Muscle of leg (tissue), 11 donors: ENCODE measurements around the gene E2F1. TPM values are rescaled to one million over a fixed set of nuclear protein-coding genes. Genes with fewer than 3 reads are reported as not detected.
"Not testable (repeated sequence)": the region's sequence is repeated elsewhere in the genome, so short reads cannot be mapped to it uniquely, and the experiment has no call there.

Experiments
- DNase-seq: peaks from one replicate; pipeline ENCODE4 v3.0.0; 2013
- H3K27ac ChIP-seq: one replicate; pipeline ENCODE4 v1.5.1; 2013; ENCODE audit warnings: mild to moderate bottlenecking, low read length, control low read depth
- H3K27me3 ChIP-seq: one replicate; pipeline ENCODE4 v1.6.1; 2013; ENCODE audit warnings: low read length; ENCODE audit not compliant: control insufficient read depth, insufficient read depth
- H3K36me3 ChIP-seq: one replicate; pipeline ENCODE4 v1.6.1; 2013; ENCODE audit warnings: low read length; ENCODE audit not compliant: control insufficient read depth, insufficient read depth
- H3K4me1 ChIP-seq: one replicate; pipeline ENCODE4 v1.6.1; 2013; ENCODE audit warnings: low read length; ENCODE audit not compliant: control insufficient read depth, insufficient read depth
- H3K4me3 ChIP-seq: one replicate; pipeline ENCODE4 v1.5.1; 2013; ENCODE audit warnings: low read length, control low read depth
- H3K9me3 ChIP-seq: replicated peaks from 2 replicates; pipeline ENCODE4 v1.6.1; 2013; ENCODE audit warnings: low read depth, low read length; ENCODE audit not compliant: control insufficient read depth
- whole genome bisulfite sequencing: methylation state at CpG from one replicate; pipeline ENCODE4 v1.1.5; 2013; ENCODE audit warnings: missing lambda C conversion rate; ENCODE audit not compliant: insufficient coverage; 5-methylcytosine and 5-hydroxymethylcytosine counted together
- polyA plus RNA-seq, 8 donors: library from polyadenylated mRNA; unstranded; fragments of 120-200 nt; gene quantifications; one replicate each; pipeline versions ENCODE4 v1.2.1 to v1.2.3, GENCODE V29; 2013; ENCODE audit warnings: inconsistent platforms in 1 of 8, low replicate concordance in 1 of 8; ENCODE audit not compliant: insufficient read length in 8 of 8, insufficient read depth in 1 of 8
- total RNA-seq: library from RNA; stranded (reverse); fragments of 120-200 nt; gene quantifications from one replicate; pipeline ENCODE4 v1.2.4, GENCODE V29; 2013

The E2F1 gene
- total and polyA plus RNA-seq, 9 donors: 7.8 to 16.7 (median 12.8) TPM

GRCh38 chr20:33700696-33701441 is 14.7 kb upstream of the E2F1 start:
- H3K36me3 ChIP-seq, DNase-seq, H3K9me3 ChIP-seq, H3K4me3 ChIP-seq, H3K27ac ChIP-seq, H3K27me3 ChIP-seq: not testable (repeated sequence)
- WGBS: 94% methylated on average over 30 of the region's 45 CpGs
- peaks cover 14% of the 10 kb centered on the region for H3K4me1 ChIP-seq

- WGBS: no CpG with 5 or more reads among the region's 27 CpGs
- H3K4me3 ChIP-seq, DNase-seq: not testable (repeated sequence)
Observed at GRCh38 chr20:33698966-33699365, 12.8 kb upstream of the E2F1 start.

GRCh38 chr20:33697129-33697528 is 10.9 kb upstream of the E2F1 start:
- peak; percentile 90 for DNase-seq
- Histone ChIP-seq H3K36me3 (no peaks in the 10 kb centered on the region), H3K27me3 (no peaks in the 10 kb centered on the region), H3K27ac (peak overlapping the region; percentile 20), H3K4me3 (no peak overlapping the region), H3K4me1 (peaks cover 28% of the 10 kb centered on the region), H3K9me3 (no peaks in the 10 kb centered on the region)
- 28% methylated on average over 5 of the region's 8 CpGs for WGBS

More at GRCh38 chr20:33698966-33699365, 12.8 kb upstream of the E2F1 start:
- peaks cover 29% of the 10 kb centered on the region for H3K4me1 ChIP-seq
- not testable (repeated sequence) for H3K27ac ChIP-seq, H3K36me3 ChIP-seq, H3K9me3 ChIP-seq, H3K27me3 ChIP-seq

GRCh38 chr20:33696448-33696847 is 10.3 kb upstream of the E2F1 start:
- DNase-seq: no peak
- Histone ChIP-seq H3K4me3 (no peak overlapping the region), H3K4me1 (peaks cover 28% of the 10 kb centered on the region), H3K36me3 (no peaks in the 10 kb centered on the region), H3K9me3 (no peaks in the 10 kb centered on the region), H3K27ac (no peak overlapping the region), H3K27me3 (no peaks in the 10 kb centered on the region)
- WGBS: no CpG with 5 or more reads among the region's 4 CpGs

GRCh38 chr20:33694639-33695012 is 8.4 kb upstream of the E2F1 start:
- H3K36me3 ChIP-seq: no peaks in the 10 kb centered on the region
- H3K9me3 ChIP-seq: no peaks in the 10 kb centered on the region
- WGBS: 61% methylated on average over 6 of the region's 6 CpGs
- H3K27me3 ChIP-seq: no peaks in the 10 kb centered on the region
- H3K4me3 ChIP-seq: no peak overlapping the region
- peak overlapping the region; percentile 81 for H3K27ac ChIP-seq
- peaks cover 28% of the 10 kb centered on the region for H3K4me1 ChIP-seq
- peak; percentile 56 for DNase-seq

- 46% methylated on average over 12 of the region's 17 CpGs for WGBS
- peak overlapping the region; percentile 81 for H3K27ac ChIP-seq
- peak; percentile 88 for DNase-seq
Observed at GRCh38 chr20:33693741-33694638, 7.8 kb upstream of the E2F1 start.

GRCh38 chr20:33693289-33693688 is 7.1 kb upstream of the E2F1 start:
- peak overlapping the region; percentile 38 for H3K27ac ChIP-seq
- no peaks in the 10 kb centered on the region for H3K36me3 ChIP-seq
- no peak overlapping the region for H3K4me3 ChIP-seq
- 92% methylated on average over 2 of the region's 5 CpGs for WGBS
- H3K4me1 ChIP-seq: peaks cover 28% of the 10 kb centered on the region
- DNase-seq: no peak
- no peaks in the 10 kb centered on the region for H3K9me3 ChIP-seq
- H3K27me3 ChIP-seq: no peaks in the 10 kb centered on the region

More at GRCh38 chr20:33693741-33694638, 7.8 kb upstream of the E2F1 start:
- Histone ChIP-seq H3K9me3 (no peaks in the 10 kb centered on the region), H3K36me3 (no peaks in the 10 kb centered on the region), H3K4me3 (no peak overlapping the region), H3K4me1 (peaks cover 28% of the 10 kb centered on the region), H3K27me3 (no peaks in the 10 kb centered on the region)

- Histone ChIP-seq H3K4me1 (peaks cover 29% of the 10 kb centered on the region), H3K9me3 (no peaks in the 10 kb centered on the region), H3K27ac (no peak overlapping the region), H3K36me3 (no peaks in the 10 kb centered on the region), H3K4me3 (no peak overlapping the region), H3K27me3 (no peaks in the 10 kb centered on the region)
- WGBS: no CpG with 5 or more reads among the region's 4 CpGs
- DNase-seq: no peak
Observed at GRCh38 chr20:33689973-33690372, 3.8 kb upstream of the E2F1 start.

GRCh38 chr20:33689493-33689892 is 3.3 kb upstream of the E2F1 start:
- no peak for DNase-seq
- Histone ChIP-seq H3K27ac (no peak overlapping the region), H3K36me3 (no peaks in the 10 kb centered on the region), H3K9me3 (no peaks in the 10 kb centered on the region), H3K4me1 (peaks cover 29% of the 10 kb centered on the region), H3K4me3 (no peak overlapping the region), H3K27me3 (no peaks in the 10 kb centered on the region)
- WGBS: no CpG with 5 or more reads among the region's 1 CpG

GRCh38 chr20:33688938-33689424 is 2.8 kb upstream of the E2F1 start:
- H3K4me1 ChIP-seq: peaks cover 29% of the 10 kb centered on the region
- H3K9me3 ChIP-seq: no peaks in the 10 kb centered on the region
- no peak for DNase-seq
- H3K27me3 ChIP-seq: no peaks in the 10 kb centered on the region
- H3K4me3 ChIP-seq: no peak overlapping the region
- WGBS: 60% methylated on average over 1 of the region's 3 CpGs
- H3K36me3 ChIP-seq: no peaks in the 10 kb centered on the region
- H3K27ac ChIP-seq: no peak overlapping the region
